GM10266 (cell line): ENCODE data around the gene ASB7.

Experiments
- DNase-seq: peaks from one replicate; pipeline ENCODE4 v3.0.0; 2012; ENCODE audit errors: extremely low spot score
- CTCF ChIP-seq: IDR thresholded peaks from 2 replicates; pipeline ENCODE4 v1.5.1; 2012; ENCODE audit warnings: mild to moderate bottlenecking, low read depth; ENCODE audit not compliant: control insufficient read depth, insufficient read depth; ENCODE audit errors: missing control alignments

The ASB7 gene

GRCh38 chr15:100628746-100629145 is 26.4 kb downstream of the ASB7 start:
- no peak for DNase-seq
- TF ChIP-seq CTCF: no peak

- DNase-seq: no peak
- no peak for TF ChIP-seq CTCF
Observed at GRCh38 chr15:100631831-100632230, 29.4 kb downstream of the ASB7 start.

- DNase-seq: no peak
- no peak for TF ChIP-seq CTCF
Observed at GRCh38 chr15:100633763-100634075, 31.3 kb downstream of the ASB7 start.

GRCh38 chr15:100635406-100636071 is 33.1 kb downstream of the ASB7 start:
- TF ChIP-seq CTCF: no peak
- DNase-seq: no peak

GRCh38 chr15:100638177-100638730 is 35.9 kb downstream of the ASB7 start:
- no peak for DNase-seq
- no peak for TF ChIP-seq CTCF

GRCh38 chr15:100642213-100642949 is 40.0 kb downstream of the ASB7 start:
- TF ChIP-seq CTCF: no peak
- no peak for DNase-seq

GRCh38 chr15:100642950-100643338 is 40.6 kb downstream of the ASB7 start:
- no peak for TF ChIP-seq CTCF
- DNase-seq: no peak
